ENCODE measurements around the gene MIPOL1. TPM values are rescaled to one million over a fixed set of nuclear protein-coding genes. Genes with fewer than 3 reads are reported as not detected.
"Not testable (repeated sequence)": the region's sequence is repeated elsewhere in the genome, so short reads cannot be mapped to it uniquely, and the experiment has no call there.

Gene MIPOL1
- total RNA-seq, 1 donor = 14.7 TPM

DNA sequence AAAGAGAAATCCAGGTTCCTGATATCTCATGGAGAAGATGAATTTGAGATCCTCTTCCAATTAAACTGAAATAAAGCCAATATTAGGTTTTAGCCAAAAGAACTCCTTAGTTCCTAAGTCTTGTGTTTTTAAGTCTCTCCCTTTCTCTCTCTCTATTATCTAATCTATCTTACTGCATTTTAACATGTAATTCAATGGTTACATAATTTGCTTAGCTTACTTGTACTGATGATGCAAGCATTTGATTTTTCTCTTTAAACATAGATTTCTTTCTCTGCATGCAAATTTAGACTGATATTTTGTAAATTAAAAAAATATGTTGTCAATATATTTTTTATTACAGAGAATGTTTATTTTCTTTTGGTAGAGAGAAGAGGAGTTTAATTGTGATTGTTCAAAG, 78.2 kb downstream of the MIPOL1 start:
- TF ChIP-seq, protein P1, sequence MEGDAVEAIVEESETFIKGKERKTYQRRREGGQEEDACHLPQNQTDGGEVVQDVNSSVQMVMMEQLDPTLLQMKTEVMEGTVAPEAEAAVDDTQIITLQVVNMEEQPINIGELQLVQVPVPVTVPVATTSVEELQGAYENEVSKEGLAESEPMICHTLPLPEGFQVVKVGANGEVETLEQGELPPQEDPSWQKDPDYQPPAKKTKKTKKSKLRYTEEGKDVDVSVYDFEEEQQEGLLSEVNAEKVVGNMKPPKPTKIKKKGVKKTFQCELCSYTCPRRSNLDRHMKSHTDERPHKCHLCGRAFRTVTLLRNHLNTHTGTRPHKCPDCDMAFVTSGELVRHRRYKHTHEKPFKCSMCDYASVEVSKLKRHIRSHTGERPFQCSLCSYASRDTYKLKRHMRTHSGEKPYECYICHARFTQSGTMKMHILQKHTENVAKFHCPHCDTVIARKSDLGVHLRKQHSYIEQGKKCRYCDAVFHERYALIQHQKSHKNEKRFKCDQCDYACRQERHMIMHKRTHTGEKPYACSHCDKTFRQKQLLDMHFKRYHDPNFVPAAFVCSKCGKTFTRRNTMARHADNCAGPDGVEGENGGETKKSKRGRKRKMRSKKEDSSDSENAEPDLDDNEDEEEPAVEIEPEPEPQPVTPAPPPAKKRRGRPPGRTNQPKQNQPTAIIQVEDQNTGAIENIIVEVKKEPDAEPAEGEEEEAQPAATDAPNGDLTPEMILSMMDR (IDR thresholded peaks at IDR 0.05; ENCODE audit: insufficient read depth, low read depth, low read length) = no peak
- DNase-seq (ENCODE audit: low read depth) = no peak
- H3K4me3 ChIP-seq (ENCODE audit: low read depth, low read length) = no peak overlapping the region

DNA sequence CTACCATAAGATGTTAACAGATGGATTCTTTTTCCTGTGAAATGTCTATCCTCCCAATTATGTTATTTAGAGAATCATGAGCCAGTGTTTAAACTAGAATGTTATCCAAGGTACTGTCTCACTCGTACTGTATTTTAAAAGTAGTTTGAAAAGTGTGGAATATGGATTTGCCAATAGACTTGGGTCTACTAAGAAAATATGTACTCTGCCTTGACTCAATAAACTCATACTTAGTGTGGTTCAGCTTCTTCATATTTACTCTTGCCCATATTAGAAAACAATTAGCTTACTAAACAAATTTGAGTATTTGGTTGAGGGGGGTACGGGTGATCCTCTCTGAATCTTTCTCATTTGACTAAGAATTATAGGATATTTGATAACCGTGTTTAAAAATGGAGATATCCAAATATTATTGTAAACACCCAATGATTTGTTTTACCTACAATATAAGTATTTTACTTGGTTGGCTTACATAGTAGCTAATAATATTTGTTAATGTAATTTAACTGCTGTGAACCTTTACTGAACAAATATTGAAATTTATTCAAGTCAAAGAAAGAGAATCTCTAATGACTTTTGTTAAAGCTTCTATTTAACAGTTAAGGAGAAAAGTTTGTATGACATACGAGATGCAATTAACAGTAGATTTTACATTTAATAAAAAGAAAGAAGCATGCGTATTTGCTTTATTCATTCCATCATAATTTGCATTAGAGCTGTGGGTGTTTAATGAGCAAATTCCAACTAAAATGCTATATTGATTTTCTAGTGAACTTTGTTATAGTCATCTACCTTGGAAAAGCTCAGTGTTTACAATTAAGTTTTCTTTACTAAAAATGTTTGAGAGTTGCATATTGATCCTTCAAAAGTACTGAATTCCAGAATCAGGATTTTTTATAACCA, 81.2 kb downstream of the MIPOL1 start:
- no peak overlapping the region for H3K4me3 ChIP-seq (ENCODE audit: low read depth, low read length)
- TF ChIP-seq, protein P1 (IDR thresholded peaks at IDR 0.05; ENCODE audit: insufficient read depth, low read depth, low read length) = no peak
- DNase-seq (ENCODE audit: low read depth) = no peak

DNA sequence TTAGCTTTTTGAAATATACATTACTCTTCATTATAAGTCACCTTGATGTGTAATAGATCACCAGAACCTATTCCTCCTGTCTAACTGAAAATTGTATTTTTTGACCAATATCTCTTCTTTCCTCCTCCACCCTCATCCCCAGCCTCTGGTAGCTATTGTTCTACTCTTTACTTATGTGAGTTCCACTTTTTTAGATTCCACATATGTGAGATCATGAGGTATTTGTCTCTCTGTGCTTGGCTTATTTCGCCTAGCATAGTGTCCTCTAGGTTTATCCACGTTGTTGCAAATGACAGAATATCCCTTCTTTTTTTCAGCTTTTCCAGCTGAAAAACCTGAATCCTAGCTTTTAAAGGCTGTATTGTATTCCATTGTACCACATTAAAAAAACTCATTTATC, 82.1 kb downstream of the MIPOL1 start:
- TF ChIP-seq, protein P1 (IDR thresholded peaks at IDR 0.05; ENCODE audit: insufficient read depth, low read depth, low read length) = no peak
- no peak for DNase-seq (ENCODE audit: low read depth)
- no peak overlapping the region for H3K4me3 ChIP-seq (ENCODE audit: low read depth, low read length)

DNA sequence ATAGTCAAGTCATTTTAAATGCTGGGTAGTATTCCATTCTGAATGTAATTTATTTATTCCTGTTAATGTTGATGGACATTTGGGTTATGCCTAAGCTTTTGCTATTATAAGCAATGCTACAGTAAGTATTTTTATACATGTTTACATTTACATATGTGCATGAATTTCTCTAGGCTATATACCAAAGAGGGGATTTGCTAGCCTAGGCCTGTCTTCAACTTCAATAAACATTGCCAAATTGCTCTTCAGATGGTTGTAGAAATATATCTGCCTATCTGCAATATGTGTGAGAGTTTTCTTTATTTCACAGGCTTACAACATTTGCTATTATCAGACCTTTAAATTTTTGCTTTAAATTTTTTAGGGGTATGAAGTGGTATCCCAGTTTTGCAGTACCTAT, 87.0 kb downstream of the MIPOL1 start:
- TF ChIP-seq, protein P1 (IDR thresholded peaks at IDR 0.05; ENCODE audit: insufficient read depth, low read depth, low read length) = no peak
- no peak for DNase-seq (ENCODE audit: low read depth)
- H3K4me3 ChIP-seq (ENCODE audit: low read depth, low read length) = no peak overlapping the region

DNA sequence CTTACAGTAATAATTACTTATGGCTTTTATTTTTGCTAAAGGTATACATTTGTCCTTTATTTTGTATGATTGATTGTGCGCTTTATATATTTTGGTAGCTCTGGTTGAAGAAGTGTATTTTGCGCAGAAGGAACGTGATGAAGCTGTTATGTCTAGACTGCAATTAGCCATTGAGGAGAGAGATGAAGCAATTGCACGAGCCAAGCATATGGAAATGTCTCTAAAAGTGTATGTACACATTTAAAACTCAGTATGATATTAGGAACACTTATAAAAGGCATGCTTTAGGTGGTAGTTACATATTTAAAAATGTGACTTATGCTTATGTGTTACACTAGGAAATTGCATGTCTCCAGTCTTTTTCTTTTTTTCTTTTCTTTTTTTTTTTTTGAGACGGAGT, 87.5 kb downstream of the MIPOL1 start:
- no peak for DNase-seq (ENCODE audit: low read depth)
- TF ChIP-seq, protein P1 (IDR thresholded peaks at IDR 0.05; ENCODE audit: insufficient read depth, low read depth, low read length) = no peak
- H3K4me3 ChIP-seq (ENCODE audit: low read depth, low read length) = no peak overlapping the region

DNA sequence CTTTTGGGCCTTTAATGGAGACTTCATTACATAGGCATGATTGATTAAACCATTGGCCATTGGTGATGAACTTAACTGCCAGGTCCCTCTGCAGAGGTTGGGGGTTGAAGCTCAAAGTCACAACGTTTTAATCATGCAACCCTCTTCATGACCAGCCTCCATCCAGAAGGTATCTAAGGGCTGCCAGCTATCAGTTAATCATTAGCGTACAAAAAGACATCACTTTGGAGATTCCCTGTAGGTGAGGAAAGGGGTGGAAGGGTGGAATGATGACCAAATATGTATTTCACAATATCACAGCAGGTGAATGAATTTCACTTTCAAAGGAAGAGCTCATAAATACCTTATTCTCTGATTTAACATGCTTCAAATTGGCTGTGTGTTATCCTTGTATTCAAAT, 92.0 kb downstream of the MIPOL1 start:
- TF ChIP-seq, protein P1 (IDR thresholded peaks at IDR 0.05; ENCODE audit: insufficient read depth, low read depth, low read length) = no peak
- DNase-seq (ENCODE audit: low read depth) = no peak
- H3K4me3 ChIP-seq (ENCODE audit: low read depth, low read length) = no peak overlapping the region

DNA sequence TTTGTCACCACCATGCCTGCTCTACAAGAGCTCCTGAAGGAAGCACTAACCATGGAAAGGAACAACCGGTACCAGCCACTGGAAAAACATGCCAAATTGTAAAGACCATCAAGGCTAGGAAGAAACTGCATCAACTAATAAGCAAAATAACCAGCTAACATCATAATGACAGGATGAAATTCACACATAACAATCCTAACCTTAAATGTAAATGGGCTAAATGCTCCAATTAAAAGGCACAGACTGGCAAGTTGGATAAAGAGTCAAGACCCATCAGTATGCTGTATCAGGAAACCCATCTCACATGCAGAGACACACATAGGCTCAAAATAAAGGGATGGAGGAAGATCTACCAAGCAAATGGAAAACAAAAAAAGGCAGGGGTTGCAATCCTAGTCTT, 97.5 kb downstream of the MIPOL1 start:
- not testable (repeated sequence) for H3K4me3 ChIP-seq (ENCODE audit: low read depth, low read length); DNase-seq (ENCODE audit: low read depth)

Data from fibroblast of villous mesenchyme (primary cell).